HEK293 (cell line): ENCODE data around the gene PHF3.

Source experiments
- ZFP3 ChIP-seq: fragments of 450-650 bp; formaldehyde crosslinking; IDR thresholded peaks from 2 replicates; pipeline ENCODE4 v1.5.1; 2016; ENCODE audit warnings: low read depth, missing biosample characterization, missing genetic modification characterization
- ZNF121 ChIP-seq: fragments of 450-650 bp; formaldehyde crosslinking; IDR thresholded peaks from 2 replicates; pipeline ENCODE4 v1.5.1; 2016; ENCODE audit warnings: missing biosample characterization, missing genetic modification characterization
- TF ChIP-seq, protein P1 (sequence below): fragments of 450-650 bp; formaldehyde crosslinking; IDR thresholded peaks from 2 replicates; pipeline ENCODE4 v1.5.1; 2016; ENCODE audit warnings: missing biosample characterization, missing genetic modification characterization

DNA sequence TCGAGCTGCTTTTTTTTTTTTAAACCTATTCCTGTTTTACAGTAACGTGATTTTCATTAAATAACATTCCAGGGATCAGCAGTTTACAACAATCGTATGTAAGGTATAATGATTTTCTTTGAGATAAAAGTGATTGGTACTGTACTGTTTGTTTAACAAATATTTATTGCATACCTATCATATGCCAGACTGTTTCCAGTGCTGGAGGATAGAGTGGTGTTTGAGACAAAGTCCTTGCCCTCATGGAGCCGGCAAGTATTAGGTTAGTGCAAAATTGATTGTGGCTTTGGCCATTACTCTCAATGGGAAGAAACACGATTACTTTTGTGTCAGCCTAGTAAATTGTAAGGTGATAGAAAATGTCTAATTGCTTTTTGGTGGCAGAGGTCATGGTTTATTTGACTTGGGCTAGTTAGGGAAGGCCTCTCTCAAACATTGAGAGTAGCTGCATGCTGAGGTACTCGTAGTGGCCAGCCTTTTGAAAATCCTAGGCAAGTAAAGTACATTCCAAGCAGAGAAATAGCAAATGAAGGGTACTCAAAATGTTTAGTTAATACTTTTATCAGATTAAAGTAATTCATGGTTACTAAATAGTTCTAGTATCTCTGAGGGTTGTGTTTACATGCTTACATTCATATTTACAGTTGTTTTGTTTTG is 35.6 kb downstream of the PHF3 start:
- TF ChIP-seq ZNF121 (tag by site-specific recombination) = no peak
- TF ChIP-seq, protein P1, sequence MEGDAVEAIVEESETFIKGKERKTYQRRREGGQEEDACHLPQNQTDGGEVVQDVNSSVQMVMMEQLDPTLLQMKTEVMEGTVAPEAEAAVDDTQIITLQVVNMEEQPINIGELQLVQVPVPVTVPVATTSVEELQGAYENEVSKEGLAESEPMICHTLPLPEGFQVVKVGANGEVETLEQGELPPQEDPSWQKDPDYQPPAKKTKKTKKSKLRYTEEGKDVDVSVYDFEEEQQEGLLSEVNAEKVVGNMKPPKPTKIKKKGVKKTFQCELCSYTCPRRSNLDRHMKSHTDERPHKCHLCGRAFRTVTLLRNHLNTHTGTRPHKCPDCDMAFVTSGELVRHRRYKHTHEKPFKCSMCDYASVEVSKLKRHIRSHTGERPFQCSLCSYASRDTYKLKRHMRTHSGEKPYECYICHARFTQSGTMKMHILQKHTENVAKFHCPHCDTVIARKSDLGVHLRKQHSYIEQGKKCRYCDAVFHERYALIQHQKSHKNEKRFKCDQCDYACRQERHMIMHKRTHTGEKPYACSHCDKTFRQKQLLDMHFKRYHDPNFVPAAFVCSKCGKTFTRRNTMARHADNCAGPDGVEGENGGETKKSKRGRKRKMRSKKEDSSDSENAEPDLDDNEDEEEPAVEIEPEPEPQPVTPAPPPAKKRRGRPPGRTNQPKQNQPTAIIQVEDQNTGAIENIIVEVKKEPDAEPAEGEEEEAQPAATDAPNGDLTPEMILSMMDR (tag by site-specific recombination) = no peak
- no peak for TF ChIP-seq ZFP3 (tag by site-specific recombination)
